WTC11 (cell line): ENCODE results near the gene USP48. TPM values are rescaled to one million over a fixed set of nuclear protein-coding genes. Genes with fewer than 3 reads are reported as not detected.

Experiments used
- ATAC-seq: fragments of 200-7000 bp; cut with Tn5 transposase; 2 replicates; pipeline ENCODE4 v1.10.0; 2021; ENCODE audit warnings: mild to moderate bottlenecking, moderate library complexity
- CTCF ChIA-PET: fragments of 300-600 bp; sonication (Branson Sonifier 250); formaldehyde crosslinking; loops from one replicate; lab custom pipeline; 2021; ENCODE audit warnings: antibody characterized with exemption; lab: Charles Lee
- POLR2A ChIA-PET: fragments of 350-600 bp; sonication (Branson Sonifier 250); formaldehyde crosslinking; loops from one replicate; lab custom pipeline; 2021; ENCODE audit warnings: antibody characterized with exemption; lab: Charles Lee
- DNase-seq: peaks from one replicate; pipeline ENCODE4 v3.0.0; 2021; ENCODE audit warnings: low spot score
- H3K27ac Mint-ChIP-seq: 2 replicates; pipeline ENCODE4 v1.8.0; 2021; ENCODE audit warnings: mixed read lengths
- H3K27me3 Mint-ChIP-seq: 2 replicates; pipeline ENCODE4 v1.8.0; 2021; ENCODE audit warnings: low read depth, mild to moderate bottlenecking, moderate library complexity, mixed read lengths
- H3K36me3 Mint-ChIP-seq: 2 replicates; pipeline ENCODE4 v1.8.0; 2021; ENCODE audit warnings: mixed read lengths
- H3K4me1 Mint-ChIP-seq: 2 replicates; pipeline ENCODE4 v1.8.0; 2022; ENCODE audit warnings: mixed read lengths
- H3K4me3 Mint-ChIP-seq: 2 replicates; pipeline ENCODE4 v1.8.0; 2021; ENCODE audit warnings: mild to moderate bottlenecking, moderate library complexity, mixed read lengths
- H3K9me3 Mint-ChIP-seq: 2 replicates; pipeline ENCODE4 v1.8.0; 2021; ENCODE audit warnings: mixed read lengths
- CREM ChIP-seq: sonication (generic); formaldehyde crosslinking; IDR thresholded peaks from 2 replicates; pipeline ENCODE4 v1.8.1; 2022; ENCODE audit warnings: mild to moderate bottlenecking, missing genetic modification reagents, moderate library complexity
- GABPB1 ChIP-seq: sonication (generic); formaldehyde crosslinking; IDR thresholded peaks from 2 replicates; pipeline ENCODE4 v1.8.1; 2023; ENCODE audit warnings: mild to moderate bottlenecking, missing genetic modification reagents
- GTF2I ChIP-seq: fragments of 250-450 bp; sonication (Bioruptor Pico); conservative IDR thresholded peaks from 2 replicates; pipeline ENCODE4 v1.4.0; 2021; ENCODE audit warnings: mild to moderate bottlenecking
- IRF2 ChIP-seq: sonication (generic); formaldehyde crosslinking; IDR thresholded peaks from 2 replicates; pipeline ENCODE4 v1.8.0; 2022; ENCODE audit warnings: low read depth, missing genetic modification reagents, borderline replicate concordance
- MYBL2 ChIP-seq: sonication (generic); formaldehyde crosslinking; IDR thresholded peaks from 2 replicates; pipeline ENCODE4 v1.8.1; 2023; ENCODE audit warnings: mild to moderate bottlenecking, moderate library complexity, missing genetic modification reagents
- NFYB ChIP-seq: sonication (generic); formaldehyde crosslinking; conservative IDR thresholded peaks from 2 replicates; pipeline ENCODE4 v1.8.0; 2022; ENCODE audit warnings: low read depth, missing genetic modification reagents
- SMAD3 ChIP-seq: sonication (generic); formaldehyde crosslinking; IDR thresholded peaks from 2 replicates; pipeline ENCODE4 v1.8.0; 2022; ENCODE audit warnings: missing genetic modification reagents, mild to moderate bottlenecking, borderline replicate concordance
- total RNA-seq: library from RNA; stranded (reverse); gene quantifications from 3 replicates; pipeline ENCODE4 v1.2.3, GENCODE V29; 2021
- TF ChIP-seq, protein P1 (sequence below): sonication (generic); formaldehyde crosslinking; IDR thresholded peaks from 2 replicates; pipeline ENCODE4 v1.8.1; 2023; ENCODE audit warnings: mild to moderate bottlenecking, missing genetic modification reagents
- TF ChIP-seq, protein P2 (sequence below): sonication (generic); formaldehyde crosslinking; IDR thresholded peaks from 2 replicates; pipeline ENCODE4 v1.8.1; 2023; ENCODE audit warnings: mild to moderate bottlenecking, missing genetic modification reagents, borderline replicate concordance
- TF ChIP-seq, protein P3 (sequence below): fragments of 200-600 bp; IDR thresholded peaks from 2 replicates; pipeline ENCODE4 v1.8.0; 2022; ENCODE audit warnings: antibody characterized with exemption
- TF ChIP-seq, protein P4 (sequence below): sonication (generic); formaldehyde crosslinking; IDR thresholded peaks from 2 replicates; pipeline ENCODE4 v1.8.1; 2022; ENCODE audit warnings: low read depth, mild to moderate bottlenecking, moderate library complexity, missing genetic modification reagents, borderline replicate concordance
- TF ChIP-seq, protein P5 (sequence below): sonication (generic); formaldehyde crosslinking; IDR thresholded peaks from 2 replicates; pipeline ENCODE4 v1.8.0; 2022; ENCODE audit warnings: mild to moderate bottlenecking, missing genetic modification reagents
- TF ChIP-seq, protein P6 (sequence below): sonication (generic); formaldehyde crosslinking; IDR thresholded peaks from 2 replicates; pipeline ENCODE4 v1.8.1; 2023; ENCODE audit warnings: mild to moderate bottlenecking, moderate library complexity, missing genetic modification reagents
- TF ChIP-seq, protein P7 (sequence below): sonication (generic); formaldehyde crosslinking; IDR thresholded peaks from 2 replicates; pipeline ENCODE4 v1.8.1; 2023; ENCODE audit warnings: mild to moderate bottlenecking, missing genetic modification reagents, moderate library complexity
- TF ChIP-seq, protein P8 (sequence below): fragments of 250-450 bp; sonication (Bioruptor Pico); conservative IDR thresholded peaks from 2 replicates; pipeline ENCODE4 v1.9.0; 2021; ENCODE audit warnings: mild to moderate bottlenecking
- TF ChIP-seq, protein P9 (sequence below): sonication (generic); formaldehyde crosslinking; IDR thresholded peaks from 2 replicates; pipeline ENCODE4 v1.8.0; 2023; ENCODE audit warnings: missing genetic modification reagents

The USP48 gene
- total RNA-seq, 1 experiment from 2014 or later: 86.9 TPM

DNA sequence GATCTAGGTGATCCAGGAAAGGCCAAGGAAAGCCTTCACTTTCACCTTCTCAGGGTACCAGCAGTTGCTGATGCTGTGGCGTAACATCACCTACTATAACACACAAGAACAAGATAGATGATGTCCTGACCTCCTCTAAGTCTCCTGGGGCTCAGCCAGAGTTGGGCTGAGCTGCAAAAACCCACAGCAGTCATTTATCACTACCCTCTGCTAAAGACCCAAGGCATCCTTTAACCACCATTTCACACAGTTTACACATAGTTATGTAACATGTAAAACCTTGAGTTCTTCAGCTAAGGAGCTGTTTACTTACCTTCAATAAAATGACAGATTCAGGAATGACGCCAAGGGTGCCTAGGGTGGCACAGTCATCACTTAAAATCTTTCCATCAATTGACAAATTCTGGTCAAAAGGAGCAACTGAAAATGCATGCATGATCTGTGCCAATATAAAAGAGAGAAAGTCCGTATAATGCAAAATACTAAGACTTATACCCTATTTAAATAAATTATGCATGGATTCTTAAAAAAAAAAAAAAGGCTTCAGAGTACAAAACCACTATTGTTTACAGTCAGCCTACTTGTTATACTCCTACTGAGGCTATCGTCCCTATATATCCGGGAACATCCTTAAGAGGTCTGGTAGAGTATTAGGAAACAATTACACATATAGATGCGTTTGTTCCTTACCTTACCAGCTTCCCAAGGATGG is 93.1 kb downstream of the USP48 start (continued):
- TF ChIP-seq, protein P1, sequence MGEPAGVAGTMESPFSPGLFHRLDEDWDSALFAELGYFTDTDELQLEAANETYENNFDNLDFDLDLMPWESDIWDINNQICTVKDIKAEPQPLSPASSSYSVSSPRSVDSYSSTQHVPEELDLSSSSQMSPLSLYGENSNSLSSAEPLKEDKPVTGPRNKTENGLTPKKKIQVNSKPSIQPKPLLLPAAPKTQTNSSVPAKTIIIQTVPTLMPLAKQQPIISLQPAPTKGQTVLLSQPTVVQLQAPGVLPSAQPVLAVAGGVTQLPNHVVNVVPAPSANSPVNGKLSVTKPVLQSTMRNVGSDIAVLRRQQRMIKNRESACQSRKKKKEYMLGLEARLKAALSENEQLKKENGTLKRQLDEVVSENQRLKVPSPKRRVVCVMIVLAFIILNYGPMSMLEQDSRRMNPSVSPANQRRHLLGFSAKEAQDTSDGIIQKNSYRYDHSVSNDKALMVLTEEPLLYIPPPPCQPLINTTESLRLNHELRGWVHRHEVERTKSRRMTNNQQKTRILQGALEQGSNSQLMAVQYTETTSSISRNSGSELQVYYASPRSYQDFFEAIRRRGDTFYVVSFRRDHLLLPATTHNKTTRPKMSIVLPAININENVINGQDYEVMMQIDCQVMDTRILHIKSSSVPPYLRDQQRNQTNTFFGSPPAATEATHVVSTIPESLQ (CRISPR knock-in tag): no peak
- TF ChIP-seq, protein P2, sequence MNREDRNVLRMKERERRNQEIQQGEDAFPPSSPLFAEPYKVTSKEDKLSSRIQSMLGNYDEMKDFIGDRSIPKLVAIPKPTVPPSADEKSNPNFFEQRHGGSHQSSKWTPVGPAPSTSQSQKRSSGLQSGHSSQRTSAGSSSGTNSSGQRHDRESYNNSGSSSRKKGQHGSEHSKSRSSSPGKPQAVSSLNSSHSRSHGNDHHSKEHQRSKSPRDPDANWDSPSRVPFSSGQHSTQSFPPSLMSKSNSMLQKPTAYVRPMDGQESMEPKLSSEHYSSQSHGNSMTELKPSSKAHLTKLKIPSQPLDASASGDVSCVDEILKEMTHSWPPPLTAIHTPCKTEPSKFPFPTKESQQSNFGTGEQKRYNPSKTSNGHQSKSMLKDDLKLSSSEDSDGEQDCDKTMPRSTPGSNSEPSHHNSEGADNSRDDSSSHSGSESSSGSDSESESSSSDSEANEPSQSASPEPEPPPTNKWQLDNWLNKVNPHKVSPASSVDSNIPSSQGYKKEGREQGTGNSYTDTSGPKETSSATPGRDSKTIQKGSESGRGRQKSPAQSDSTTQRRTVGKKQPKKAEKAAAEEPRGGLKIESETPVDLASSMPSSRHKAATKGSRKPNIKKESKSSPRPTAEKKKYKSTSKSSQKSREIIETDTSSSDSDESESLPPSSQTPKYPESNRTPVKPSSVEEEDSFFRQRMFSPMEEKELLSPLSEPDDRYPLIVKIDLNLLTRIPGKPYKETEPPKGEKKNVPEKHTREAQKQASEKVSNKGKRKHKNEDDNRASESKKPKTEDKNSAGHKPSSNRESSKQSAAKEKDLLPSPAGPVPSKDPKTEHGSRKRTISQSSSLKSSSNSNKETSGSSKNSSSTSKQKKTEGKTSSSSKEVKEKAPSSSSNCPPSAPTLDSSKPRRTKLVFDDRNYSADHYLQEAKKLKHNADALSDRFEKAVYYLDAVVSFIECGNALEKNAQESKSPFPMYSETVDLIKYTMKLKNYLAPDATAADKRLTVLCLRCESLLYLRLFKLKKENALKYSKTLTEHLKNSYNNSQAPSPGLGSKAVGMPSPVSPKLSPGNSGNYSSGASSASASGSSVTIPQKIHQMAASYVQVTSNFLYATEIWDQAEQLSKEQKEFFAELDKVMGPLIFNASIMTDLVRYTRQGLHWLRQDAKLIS: no peak
- TF ChIP-seq IRF2 (CRISPR knock-in tag) (no peak), CREM (CRISPR knock-in tag) (no peak), NFYB (no peak), MYBL2 (CRISPR knock-in tag) (no peak)
- TF ChIP-seq, protein P3, sequence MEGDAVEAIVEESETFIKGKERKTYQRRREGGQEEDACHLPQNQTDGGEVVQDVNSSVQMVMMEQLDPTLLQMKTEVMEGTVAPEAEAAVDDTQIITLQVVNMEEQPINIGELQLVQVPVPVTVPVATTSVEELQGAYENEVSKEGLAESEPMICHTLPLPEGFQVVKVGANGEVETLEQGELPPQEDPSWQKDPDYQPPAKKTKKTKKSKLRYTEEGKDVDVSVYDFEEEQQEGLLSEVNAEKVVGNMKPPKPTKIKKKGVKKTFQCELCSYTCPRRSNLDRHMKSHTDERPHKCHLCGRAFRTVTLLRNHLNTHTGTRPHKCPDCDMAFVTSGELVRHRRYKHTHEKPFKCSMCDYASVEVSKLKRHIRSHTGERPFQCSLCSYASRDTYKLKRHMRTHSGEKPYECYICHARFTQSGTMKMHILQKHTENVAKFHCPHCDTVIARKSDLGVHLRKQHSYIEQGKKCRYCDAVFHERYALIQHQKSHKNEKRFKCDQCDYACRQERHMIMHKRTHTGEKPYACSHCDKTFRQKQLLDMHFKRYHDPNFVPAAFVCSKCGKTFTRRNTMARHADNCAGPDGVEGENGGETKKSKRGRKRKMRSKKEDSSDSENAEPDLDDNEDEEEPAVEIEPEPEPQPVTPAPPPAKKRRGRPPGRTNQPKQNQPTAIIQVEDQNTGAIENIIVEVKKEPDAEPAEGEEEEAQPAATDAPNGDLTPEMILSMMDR: no peak
- TF ChIP-seq, protein P4, sequence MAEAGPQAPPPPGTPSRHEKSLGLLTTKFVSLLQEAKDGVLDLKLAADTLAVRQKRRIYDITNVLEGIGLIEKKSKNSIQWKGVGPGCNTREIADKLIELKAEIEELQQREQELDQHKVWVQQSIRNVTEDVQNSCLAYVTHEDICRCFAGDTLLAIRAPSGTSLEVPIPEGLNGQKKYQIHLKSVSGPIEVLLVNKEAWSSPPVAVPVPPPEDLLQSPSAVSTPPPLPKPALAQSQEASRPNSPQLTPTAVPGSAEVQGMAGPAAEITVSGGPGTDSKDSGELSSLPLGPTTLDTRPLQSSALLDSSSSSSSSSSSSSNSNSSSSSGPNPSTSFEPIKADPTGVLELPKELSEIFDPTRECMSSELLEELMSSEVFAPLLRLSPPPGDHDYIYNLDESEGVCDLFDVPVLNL: no peak

DNA sequence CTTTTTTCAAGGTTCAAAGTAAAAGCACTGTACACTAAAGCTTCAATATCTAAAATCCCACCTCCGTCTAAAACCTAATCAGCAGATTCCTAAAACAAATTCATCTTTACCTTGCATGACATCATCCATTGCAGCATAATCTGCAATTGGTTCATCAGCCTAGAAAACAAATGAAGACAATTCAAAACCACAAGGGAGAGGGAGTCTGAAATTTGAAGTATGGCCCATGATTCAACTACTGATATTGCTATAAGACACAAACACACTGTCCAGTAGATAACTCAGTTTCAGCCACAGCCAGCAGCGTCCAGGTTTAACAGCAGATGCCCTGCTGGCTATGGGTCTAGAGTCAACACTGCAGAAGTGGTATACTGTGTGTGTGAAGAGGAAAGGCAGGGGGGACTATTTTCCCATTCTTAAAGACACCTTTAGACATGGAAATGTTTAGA is 95.8 kb downstream of the USP48 start:
- TF ChIP-seq, protein P5, sequence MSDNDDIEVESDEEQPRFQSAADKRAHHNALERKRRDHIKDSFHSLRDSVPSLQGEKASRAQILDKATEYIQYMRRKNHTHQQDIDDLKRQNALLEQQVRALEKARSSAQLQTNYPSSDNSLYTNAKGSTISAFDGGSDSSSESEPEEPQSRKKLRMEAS (CRISPR knock-in tag): no peak
- no peak for TF ChIP-seq GABPB1 (CRISPR knock-in tag)
- TF ChIP-seq, protein P6, sequence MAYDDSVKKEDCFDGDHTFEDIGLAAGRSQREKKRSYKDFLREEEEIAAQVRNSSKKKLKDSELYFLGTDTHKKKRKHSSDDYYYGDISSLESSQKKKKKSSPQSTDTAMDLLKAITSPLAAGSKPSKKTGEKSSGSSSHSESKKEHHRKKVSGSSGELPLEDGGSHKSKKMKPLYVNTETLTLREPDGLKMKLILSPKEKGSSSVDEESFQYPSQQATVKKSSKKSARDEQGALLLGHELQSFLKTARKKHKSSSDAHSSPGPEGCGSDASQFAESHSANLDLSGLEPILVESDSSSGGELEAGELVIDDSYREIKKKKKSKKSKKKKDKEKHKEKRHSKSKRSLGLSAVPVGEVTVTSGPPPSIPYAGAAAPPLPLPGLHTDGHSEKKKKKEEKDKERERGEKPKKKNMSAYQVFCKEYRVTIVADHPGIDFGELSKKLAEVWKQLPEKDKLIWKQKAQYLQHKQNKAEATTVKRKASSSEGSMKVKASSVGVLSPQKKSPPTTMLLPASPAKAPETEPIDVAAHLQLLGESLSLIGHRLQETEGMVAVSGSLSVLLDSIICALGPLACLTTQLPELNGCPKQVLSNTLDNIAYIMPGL (CRISPR knock-in tag): no peak
- TF ChIP-seq SMAD3 (CRISPR knock-in tag): no peak
- TF ChIP-seq, protein P7, sequence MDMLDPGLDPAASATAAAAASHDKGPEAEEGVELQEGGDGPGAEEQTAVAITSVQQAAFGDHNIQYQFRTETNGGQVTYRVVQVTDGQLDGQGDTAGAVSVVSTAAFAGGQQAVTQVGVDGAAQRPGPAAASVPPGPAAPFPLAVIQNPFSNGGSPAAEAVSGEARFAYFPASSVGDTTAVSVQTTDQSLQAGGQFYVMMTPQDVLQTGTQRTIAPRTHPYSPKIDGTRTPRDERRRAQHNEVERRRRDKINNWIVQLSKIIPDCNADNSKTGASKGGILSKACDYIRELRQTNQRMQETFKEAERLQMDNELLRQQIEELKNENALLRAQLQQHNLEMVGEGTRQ (CRISPR knock-in tag): no peak
- TF ChIP-seq, protein P8, sequence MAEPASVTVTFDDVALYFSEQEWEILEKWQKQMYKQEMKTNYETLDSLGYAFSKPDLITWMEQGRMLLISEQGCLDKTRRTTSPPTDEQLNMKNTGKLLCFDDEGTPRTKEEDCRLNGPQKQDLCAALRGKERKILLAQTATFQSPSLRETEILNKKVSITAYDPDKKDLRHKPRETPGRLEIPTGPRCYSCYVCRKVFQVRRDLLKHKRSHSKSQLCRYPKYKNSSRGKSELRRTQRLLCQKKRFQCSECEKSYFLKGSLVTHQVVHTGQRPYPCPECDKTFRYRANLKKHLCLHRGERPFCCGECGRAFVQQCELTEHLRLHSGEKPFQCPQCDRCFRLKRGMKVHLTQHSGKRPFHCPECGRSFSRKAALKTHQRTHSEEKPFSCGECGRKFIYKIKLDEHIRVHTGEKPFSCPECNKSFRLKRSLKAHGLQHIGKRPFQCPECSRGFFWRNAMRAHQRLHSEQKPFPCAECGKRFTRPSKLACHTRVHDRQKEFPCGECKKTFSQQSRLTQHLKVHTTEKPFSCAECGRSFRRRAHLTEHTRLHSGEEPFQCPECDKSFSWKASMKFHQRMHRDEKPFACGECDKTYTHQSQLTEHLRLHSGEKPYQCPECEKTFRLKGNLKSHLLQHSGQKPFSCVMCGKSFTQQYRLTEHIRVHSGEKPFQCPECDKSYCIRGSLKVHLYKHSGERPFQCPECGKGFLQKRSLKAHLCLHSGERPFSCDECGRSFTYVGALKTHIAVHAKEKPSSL (CRISPR knock-in tag): no peak
- TF ChIP-seq, protein P9, sequence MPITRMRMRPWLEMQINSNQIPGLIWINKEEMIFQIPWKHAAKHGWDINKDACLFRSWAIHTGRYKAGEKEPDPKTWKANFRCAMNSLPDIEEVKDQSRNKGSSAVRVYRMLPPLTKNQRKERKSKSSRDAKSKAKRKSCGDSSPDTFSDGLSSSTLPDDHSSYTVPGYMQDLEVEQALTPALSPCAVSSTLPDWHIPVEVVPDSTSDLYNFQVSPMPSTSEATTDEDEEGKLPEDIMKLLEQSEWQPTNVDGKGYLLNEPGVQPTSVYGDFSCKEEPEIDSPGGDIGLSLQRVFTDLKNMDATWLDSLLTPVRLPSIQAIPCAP (CRISPR knock-in tag): no peak
- no peak for TF ChIP-seq GTF2I (CRISPR knock-in tag)
- H3K36me3 Mint-ChIP-seq: peaks cover 56% of the 10 kb centered on the region
- ChIA-PET POLR2A (no interaction called here), CTCF (interaction anchor here (0.6 kb wide), 1 partner anchor 337 kb away, joined by 3 read pairs; no protein-coding TSS in a partner anchor)
- DNase-seq: no peak
- ATAC-seq: no peak
- no peaks in the 10 kb centered on the region for H3K4me1 Mint-ChIP-seq
- H3K27me3 Mint-ChIP-seq: no peaks in the 10 kb centered on the region
- no peak overlapping the region for H3K27ac Mint-ChIP-seq
- H3K9me3 Mint-ChIP-seq: no peaks in the 10 kb centered on the region
- H3K4me3 Mint-ChIP-seq: no peak overlapping the region
